ENCODE data around the gene BAZ2B.

The BAZ2B gene

GRCh38 chr2:159526433-159526832 lies 89.9 kb downstream of the BAZ2B start:
- DNase-seq: no peak

DNA sequence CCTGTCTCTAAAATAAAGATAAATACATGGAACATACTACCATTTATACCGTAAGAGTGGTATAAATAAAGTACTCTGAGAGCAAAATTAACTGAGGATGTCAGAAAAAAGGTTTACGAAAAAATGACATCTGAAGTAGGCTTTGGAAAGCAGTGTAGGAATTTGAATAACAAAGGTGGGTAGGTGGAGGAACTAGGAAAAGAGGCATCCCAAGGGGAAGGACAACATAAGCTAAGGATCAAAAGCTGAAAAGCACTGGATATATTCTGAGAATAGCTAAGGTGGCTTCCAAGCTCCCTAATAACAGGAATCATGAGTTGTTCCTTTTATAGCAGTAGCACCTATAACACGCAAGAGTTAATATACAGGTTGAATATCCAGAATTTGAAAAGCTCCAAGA lies 91.3 kb downstream of the BAZ2B start:
- DNase-seq: no peak

DNA sequence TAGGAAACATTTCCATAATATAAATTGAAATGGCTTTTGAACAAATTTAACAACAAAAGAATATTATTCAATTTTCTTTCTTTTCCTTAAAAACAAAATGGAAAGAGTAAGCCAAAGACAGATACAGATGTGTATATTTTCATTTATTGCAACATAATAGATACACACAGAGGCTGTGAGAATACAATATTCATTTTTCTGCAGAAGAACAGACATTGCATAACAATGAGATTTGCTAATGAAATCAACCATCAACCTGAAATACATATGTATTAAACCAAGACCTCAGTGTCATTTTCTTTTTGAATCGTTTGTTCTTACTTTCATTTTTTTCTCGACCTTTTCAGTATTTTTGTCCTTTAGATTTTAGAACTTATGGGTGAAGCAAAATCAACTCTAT lies 95.1 kb downstream of the BAZ2B start:
- DNase-seq: no peak

- peak; percentile 40 to 70 for DNase-seq
Observed at GRCh38 chr2:159518321-159519005, 97.9 kb downstream of the BAZ2B start.

GRCh38 chr2:159516241-159516758 lies 100.0 kb downstream of the BAZ2B start:
- peak; percentile 44 to 54 for DNase-seq

GRCh38 chr2:159515441-159515840 lies 100.9 kb downstream of the BAZ2B start:
- peak; percentile 42 to 45 for DNase-seq

DNA sequence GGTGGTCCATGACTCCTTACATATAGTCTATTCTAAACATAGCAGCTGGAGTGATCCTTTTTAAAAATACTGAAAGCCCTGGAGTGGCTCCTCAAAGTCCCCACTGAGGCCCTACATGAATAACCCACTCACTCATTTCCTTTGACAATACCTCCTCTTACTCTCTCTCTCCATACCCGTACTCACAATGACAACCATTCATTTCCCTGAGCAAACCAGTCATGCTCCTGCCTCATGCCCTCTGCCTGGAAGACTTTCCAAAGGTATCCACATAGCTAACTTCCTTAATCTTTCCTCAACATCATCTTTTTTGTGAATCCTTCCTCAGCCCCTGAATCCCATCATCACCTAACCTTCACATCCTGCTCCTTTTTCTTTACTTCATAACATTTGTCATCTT lies 102.6 kb downstream of the BAZ2B start:
- no peak for DNase-seq

DNA sequence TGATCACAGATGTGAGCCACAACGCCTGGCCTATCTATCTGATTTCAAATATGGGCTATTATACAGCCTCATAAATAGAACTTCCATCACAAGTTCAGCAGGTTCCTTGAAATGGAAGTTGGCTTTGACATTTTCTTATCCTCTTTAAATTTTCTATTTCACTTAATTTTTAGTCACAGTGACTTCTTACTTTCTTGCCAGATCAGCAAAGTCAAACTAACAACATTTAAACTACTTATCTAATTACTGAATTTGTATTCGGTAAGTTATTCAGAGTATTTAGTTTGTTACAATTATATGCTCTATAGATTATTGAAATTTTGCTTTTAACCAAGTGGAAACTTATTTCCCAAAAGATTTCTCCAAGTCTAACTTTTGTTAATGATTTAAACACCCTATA lies 108.2 kb downstream of the BAZ2B start:
- DNase-seq: no peak

DNA sequence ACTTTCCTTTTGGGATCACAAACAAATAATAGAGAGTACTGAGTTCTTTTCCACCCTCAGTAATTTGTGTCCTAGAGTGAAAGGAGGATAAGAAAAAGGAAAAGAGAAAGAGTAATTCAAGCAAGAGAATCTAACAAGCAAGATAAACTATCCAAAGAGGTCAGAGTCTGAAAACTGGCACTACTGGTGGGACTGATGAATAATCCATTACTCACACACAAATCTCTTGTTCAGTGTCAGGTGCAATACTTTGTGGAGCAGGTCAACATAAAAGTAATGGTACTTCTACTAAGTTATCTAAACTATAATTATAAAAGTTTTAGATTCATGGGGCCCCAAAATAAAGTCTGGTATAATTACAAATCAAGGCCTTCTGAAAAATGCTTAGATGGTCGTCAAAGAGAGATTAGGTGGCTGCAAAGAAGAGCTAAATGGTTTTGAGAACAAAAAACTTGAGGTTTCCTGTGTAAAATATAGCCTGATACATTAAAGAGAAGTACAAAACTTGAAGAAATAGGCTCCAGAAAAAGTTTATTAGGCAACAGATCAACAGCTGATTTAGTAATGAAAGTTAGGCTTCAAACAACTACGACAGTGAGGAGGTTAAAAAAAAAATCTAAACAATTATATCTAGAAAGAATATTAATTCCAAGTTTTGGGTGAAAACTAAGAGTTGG lies 109.4 kb downstream of the BAZ2B start:
- peak; percentile 38 to 47 for DNase-seq

GRCh38 chr2:159506202-159506601 lies 110.1 kb downstream of the BAZ2B start:
- no peak for DNase-seq

- no peak for DNase-seq
Observed at GRCh38 chr2:159505196-159505595, 111.2 kb downstream of the BAZ2B start.

GRCh38 chr2:159501743-159502142 lies 114.6 kb downstream of the BAZ2B start:
- no peak for DNase-seq

GRCh38 chr2:159497847-159498246 lies 118.5 kb downstream of the BAZ2B start:
- no peak for DNase-seq

DNA sequence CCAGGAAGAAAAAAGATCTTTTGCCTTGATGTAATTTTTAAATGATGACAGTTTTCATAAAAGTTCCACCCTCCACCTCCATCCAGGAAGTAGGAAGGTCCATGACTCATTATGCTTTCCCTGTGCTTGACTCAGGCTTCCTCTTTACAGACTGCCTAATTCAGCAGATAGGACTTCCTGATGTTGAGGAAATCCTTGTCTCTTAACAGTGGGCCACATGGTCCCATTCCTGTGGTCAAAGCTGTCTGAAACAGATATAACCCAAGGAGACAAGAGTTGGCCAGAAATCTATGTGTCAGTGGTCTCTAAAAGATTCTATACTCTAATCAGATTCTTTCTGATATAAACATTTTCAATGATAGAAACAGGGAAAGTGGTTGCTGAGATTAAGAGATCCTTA lies 119.1 kb downstream of the BAZ2B start:
- peak; percentile 91 to 97 for DNase-seq

DNA sequence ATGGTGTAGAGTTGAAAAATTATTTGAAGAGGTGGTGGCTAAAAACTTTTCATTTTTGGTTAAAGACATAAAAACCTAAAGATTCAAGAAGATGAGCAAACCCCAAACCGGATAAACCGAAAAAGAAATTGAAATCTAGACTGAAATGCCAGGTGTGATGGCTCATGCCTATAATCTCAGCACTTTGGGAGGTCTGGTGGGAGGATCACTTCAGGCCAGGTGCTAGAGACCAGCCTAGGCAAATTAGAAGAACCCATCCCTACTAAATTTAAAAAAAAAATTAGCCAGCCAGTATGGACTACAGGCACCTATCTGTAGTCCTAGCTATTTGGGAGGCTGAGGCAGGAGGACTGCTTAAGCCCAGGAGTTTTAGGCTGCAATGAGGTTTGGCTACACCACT lies 126.9 kb downstream of the BAZ2B start:
- no peak for DNase-seq

DNA sequence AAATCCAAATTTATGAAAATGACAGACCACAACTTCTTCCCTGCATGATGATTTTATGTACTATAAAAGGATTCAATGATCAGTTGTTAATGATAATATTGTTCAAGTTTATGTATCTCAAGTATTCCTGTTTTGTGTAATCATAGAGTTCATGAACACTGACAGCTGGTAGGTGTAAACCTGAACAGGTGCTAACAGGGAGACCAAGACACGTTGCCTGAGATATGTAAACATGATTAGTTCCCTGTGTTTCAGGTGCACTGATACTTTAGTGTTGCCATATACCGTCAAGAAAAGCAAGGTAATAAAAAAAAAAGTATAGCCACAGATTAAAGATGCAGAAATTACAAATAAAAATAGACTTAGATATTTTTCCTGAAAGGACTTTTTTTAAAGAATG lies 131.8 kb downstream of the BAZ2B start:
- no peak for DNase-seq

DNA sequence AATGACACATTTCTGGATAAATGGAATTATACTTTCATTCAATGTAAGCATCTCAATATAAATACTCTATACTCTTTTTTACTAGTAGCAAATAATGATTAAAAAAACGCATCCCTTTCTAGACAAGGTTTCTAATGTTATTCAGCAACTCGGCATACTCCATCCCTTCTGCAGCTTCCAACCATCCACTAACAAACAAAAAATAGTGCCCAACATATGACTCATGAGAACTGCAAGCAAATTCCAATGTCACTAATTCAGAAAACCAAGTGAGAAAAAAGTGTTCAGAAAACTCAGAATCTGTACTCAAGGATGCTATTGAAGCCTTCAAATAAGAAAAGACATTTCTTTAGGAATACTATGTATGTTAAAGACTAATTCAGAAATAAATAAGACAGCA lies 140.0 kb downstream of the BAZ2B start:
- no peak for DNase-seq

DNA sequence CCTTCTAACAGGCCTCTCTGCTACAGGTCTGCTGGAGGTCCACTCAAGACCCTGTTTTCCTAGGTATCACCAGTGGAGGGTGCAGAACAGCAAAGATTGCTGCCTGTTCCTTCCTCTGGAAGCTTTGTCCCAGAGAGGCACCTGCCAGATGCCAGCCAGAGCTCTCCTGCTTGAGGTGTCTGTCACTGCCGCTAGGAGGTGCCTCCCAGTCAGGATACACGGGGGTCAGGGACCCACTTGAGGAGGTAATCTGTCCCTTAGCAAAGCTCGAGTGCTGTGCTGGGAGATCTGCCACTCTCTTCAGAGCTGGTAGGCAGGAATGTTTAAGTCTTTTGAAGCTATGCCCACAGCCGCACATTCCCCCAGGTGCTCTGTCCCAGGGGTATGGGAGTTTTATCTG lies 140.6 kb downstream of the BAZ2B start:
- DNase-seq: no peak

DNA sequence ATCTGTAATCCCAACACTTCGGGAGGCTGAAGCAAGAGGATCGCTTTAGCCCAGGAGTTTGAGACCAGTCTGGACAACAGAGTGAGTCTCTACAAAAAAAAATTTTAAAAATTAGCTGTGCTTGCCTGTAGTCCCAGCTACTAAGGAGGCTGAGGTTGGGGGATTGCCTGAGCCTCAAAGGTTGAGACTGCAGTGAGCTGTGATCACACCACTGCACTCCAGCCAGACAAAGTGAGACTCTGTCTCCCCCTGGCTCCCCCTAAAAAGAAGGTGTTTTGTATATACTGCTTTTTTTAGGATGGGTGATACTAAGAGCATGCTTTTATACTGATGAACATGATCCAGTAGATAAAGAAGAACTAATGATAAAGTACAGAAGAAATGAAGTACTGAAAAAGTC lies 145.0 kb downstream of the BAZ2B start:
- no peak for DNase-seq

GRCh38 chr2:159468257-159468656 lies 148.1 kb downstream of the BAZ2B start:
- DNase-seq: no peak

GRCh38 chr2:159462961-159463360 lies 153.4 kb downstream of the BAZ2B start:
- no peak for DNase-seq

- no peak for DNase-seq
Observed at GRCh38 chr2:159462201-159462785, 154.1 kb downstream of the BAZ2B start.

DNA sequence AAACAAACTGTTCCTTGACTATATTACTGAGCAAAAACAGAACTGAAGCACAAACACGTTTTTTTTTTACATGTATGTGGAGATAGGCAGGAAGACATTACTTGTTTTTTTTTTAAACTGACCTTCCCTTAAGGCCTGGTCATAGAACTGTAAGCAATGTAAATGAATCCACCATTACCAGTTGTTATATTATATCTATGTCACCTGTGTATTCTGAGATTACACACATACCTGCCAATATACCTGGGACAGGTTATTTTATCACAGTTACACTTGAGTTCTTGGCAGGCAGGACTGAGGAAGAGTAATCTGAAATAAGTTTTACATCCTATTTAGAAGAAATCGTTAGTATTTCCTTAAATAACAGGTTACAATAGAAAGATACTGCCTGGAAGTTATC lies 155.3 kb downstream of the BAZ2B start:
- DNase-seq: no peak

DNA sequence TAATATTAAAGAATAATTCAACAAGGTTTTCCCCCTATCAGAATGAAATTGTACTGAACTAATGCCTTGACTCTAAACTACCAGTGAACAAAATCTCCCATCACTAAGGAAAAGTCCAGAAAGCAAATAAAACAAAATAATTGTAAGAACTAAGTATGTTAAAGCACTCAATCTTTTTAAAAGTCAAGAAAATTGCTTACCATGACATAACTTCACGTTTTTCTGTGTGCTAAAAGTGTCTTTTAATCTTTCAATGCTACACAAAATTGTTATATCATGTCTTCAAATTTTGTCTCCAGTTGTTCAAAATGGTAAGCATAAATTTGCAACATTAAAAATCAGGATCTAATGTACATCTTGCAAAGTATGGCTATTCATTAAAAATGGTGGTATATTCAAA lies 156.1 kb downstream of the BAZ2B start:
- DNase-seq: no peak

Data from inflammatory macrophage treated with lipopolysaccharide for 1 hour (primary cell).